ENCODE measurements around the gene ZNFX1. TPM values are rescaled to one million over a fixed set of nuclear protein-coding genes. Genes with fewer than 3 reads are reported as not detected.
A peak's percentile ranks its signal among the peaks of the same experiment; 100 is the strongest.
"Not testable (repeated sequence)": the region's sequence is repeated elsewhere in the genome, so short reads cannot be mapped to it uniquely, and the experiment has no call there.

Gene ZNFX1
- total RNA-seq, 2 experiments from 2014 or later: 42.5 to 45.3 TPM

DNA sequence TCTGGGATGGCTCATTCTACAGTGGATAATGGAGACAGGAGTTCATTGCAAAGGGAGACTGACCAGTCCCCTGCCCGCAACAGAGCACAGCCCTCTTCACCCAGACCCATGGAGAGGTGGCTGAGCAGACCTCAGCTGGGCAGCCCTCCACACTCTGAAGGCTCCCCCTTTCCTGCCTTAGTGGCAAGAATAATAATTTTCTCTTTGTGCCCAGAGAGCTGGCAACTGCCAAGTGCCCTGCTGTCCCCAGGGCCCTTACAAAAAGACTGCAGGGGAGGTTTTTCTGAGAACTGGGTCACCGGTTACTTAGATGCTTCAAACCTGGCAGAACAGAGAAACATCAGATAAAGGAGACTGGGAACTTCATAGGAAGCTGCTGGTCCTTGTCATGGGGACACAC, 35.4 kb upstream of the ZNFX1 start:
- Mint-ChIP-seq H3K27ac (no peak overlapping the region), H3K9me3 (peaks cover 8% of the 10 kb centered on the region), H3K36me3 (peaks cover 8% of the 10 kb centered on the region), H3K4me1 (ENCODE audit: low read depth) (peaks cover 28% of the 10 kb centered on the region), H3K4me3 (no peak overlapping the region), H3K27me3 (peaks cover 13% of the 10 kb centered on the region)
- CTCF ChIA-PET: no interaction called here
- POLR2A ChIA-PET: no interaction called here
- intact Hi-C loops (cut with micrococcal nuclease): no loop called here
- no peak for DNase-seq

DNA sequence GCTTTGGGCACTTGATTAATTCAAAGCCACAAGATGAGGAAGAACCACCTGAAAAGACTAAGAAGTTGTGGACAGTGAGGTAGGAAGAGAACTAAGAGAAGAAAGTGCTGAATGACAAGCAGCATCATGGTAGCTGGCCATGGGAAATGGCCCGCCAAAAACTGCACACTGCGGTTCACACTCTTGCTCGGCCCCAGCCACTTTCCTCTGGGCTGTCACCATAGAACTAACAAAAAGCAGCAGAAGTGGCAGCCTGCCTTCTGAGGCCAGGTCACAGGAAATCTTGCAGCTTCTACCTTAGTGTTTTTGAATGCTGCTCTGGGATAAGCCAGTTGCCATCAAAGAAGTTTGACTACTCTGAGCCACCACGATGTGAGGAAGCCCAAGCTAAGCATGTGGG, 34.8 kb upstream of the ZNFX1 start:
- H3K9me3 Mint-ChIP-seq: peaks cover 8% of the 10 kb centered on the region
- intact Hi-C loops (cut with micrococcal nuclease): no loop called here
- H3K27me3 Mint-ChIP-seq: peaks cover 11% of the 10 kb centered on the region
- H3K4me3 Mint-ChIP-seq: no peak overlapping the region
- H3K27ac Mint-ChIP-seq: no peak overlapping the region
- ChIA-PET POLR2A (no interaction called here), CTCF (no interaction called here)
- H3K4me1 Mint-ChIP-seq (ENCODE audit: low read depth): peaks cover 28% of the 10 kb centered on the region
- peaks cover 8% of the 10 kb centered on the region for H3K36me3 Mint-ChIP-seq
- no peak for DNase-seq

DNA sequence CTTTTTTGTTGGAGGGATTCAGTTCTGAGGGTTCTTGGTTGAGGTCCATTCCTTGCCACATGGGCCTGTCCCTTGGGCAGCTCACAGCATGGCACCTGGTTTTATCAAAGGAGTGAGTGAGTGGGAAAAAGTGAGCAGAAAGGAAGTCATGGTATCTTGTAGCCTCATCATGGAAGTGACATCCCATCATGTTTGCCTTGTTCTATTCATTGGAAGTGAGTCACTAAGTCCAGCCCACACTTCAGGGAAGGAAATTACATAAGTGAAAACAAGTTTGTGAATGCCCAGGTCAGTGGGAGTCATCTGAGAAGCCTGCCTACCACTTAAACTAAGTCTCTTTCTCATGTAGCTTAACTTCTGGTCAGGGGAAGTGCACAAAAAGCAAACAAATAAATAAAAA, 32.8 kb upstream of the ZNFX1 start:
- POLR2A ChIA-PET: interaction anchor here (1.4 to 1.6 kb wide), 2 partner anchors 30 to 283 kb away, joined by 4 to 5 read pairs; no protein-coding TSS in a partner anchor

DNA sequence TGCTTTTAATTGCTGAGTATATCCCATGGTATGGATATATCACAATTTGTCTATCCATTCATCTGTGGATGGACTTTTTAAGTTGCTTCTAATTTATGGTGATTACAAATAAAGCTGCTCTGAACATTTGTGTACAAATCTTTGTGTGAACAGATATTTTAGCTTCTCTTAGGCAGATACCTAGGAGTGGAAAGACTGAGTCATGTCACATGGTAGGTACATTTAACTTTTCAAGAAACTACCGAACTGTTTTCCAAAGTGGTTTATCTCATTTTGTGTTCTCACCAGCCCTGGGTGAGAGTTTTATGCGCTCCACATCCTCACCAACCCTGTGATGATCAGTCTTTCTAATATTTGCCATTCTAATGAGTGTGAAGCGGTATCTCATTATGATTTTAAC, 31.0 kb upstream of the ZNFX1 start:
- Mint-ChIP-seq H3K4me3 (no peak overlapping the region), H3K27ac (peak overlapping the region; percentile 25), H3K4me1 (ENCODE audit: low read depth) (peaks cover 34% of the 10 kb centered on the region), H3K27me3 (no peaks in the 10 kb centered on the region), H3K9me3 (peaks cover 8% of the 10 kb centered on the region), H3K36me3 (peaks cover 8% of the 10 kb centered on the region)
- no peak for DNase-seq
- POLR2A ChIA-PET: interaction anchor here (1.5 kb wide), 1 partner anchor 15 kb away, joined by 3 read pairs; no protein-coding TSS in a partner anchor
- CTCF ChIA-PET: interaction anchor here (1.6 kb wide), 1 partner anchor 13 kb away, joined by 3 read pairs; no protein-coding TSS in a partner anchor
- intact Hi-C loops (cut with micrococcal nuclease): no loop called here

More for the DNA sequence above, 32.8 kb upstream of the ZNFX1 start:
- intact Hi-C loops (cut with micrococcal nuclease): loop anchor here (1.0 kb wide), 2 partner anchors 32 to 284 kb away; partner anchors contain the start of gene ZNFX1
- CTCF ChIA-PET: interaction anchor here (0.9 to 1.9 kb wide), 4 partner anchors 10 to 173 kb away, joined by 3 to 6 read pairs (median 4); no protein-coding TSS in a partner anchor
- peaks cover 28% of the 10 kb centered on the region for H3K4me1 Mint-ChIP-seq (ENCODE audit: low read depth)
- DNase-seq: peak; percentile 34
- H3K36me3 Mint-ChIP-seq: peaks cover 8% of the 10 kb centered on the region
- H3K27ac Mint-ChIP-seq: peak overlapping the region; percentile 71
- peaks cover 8% of the 10 kb centered on the region for H3K9me3 Mint-ChIP-seq
- H3K4me3 Mint-ChIP-seq: no peak overlapping the region
- H3K27me3 Mint-ChIP-seq: no peaks in the 10 kb centered on the region

DNA sequence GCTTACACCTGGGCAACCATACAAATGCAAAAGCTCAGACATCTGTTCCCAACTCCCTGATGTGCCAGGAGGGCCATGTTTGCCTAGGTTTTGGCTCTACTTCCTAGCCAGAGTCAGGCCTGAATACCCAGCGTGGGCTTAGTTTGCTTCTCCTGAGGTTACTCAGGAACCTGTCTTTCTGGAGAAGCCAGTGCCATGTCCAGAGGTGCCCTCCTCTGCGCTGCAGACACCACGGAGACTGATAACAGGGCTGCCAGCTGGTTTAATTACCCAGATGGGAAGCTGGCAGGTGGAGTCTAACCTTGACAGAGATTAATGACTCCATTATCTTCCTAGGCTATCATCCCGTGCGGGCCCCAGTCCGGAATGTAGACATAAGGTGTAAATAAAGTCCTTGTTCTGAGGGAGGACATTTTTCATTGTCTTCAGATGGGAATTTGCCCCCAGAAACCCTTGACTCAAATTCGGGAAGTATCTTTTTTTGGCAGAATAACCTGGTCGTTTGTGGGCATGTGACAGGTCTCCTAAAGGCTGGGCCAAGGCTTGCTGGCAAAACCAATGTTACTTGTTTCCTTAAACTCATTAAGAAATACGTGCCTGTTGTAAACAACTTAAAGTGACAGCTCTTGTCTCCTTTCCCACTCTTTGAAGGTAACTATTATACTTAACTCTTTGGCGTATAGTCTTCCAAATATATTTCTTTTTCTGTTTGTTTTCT, 29.2 kb upstream of the ZNFX1 start:
- Mint-ChIP-seq H3K27me3 (no peaks in the 10 kb centered on the region), H3K4me1 (ENCODE audit: low read depth) (peaks cover 44% of the 10 kb centered on the region), H3K36me3 (peaks cover 8% of the 10 kb centered on the region), H3K27ac (no peak overlapping the region), H3K4me3 (no peak overlapping the region), H3K9me3 (peaks cover 8% of the 10 kb centered on the region)
- ChIA-PET POLR2A (no interaction called here), CTCF (no interaction called here)
- DNase-seq: no peak
- intact Hi-C loops (cut with micrococcal nuclease): no loop called here

DNA sequence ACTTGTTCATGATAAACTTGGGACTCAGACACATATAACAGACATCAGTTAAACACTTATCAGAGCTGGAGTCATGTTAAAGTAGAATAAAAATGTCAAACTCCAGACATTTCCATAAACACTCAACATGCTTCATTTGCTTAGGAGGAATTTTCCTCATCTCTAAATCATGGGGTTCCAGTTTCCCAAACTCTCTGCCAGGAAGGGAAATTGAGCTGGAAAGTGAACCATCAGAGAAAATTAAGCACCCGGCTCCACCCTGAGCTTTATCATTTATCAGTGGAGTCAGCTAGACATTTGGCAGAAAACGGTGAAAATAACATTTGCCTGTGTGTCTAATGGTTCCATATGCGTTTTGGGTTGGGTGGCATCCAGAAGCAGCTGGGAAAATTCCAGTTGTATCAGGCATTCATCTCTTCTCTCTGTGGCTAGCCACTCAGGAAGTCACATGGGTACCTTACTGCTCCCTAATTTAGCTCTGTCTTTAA, 25.3 kb upstream of the ZNFX1 start:
- CTCF ChIA-PET: interaction anchor here (0.6 to 1.0 kb wide), 3 partner anchors 17 to 304 kb away, joined by 3 to 4 read pairs (median 3); no protein-coding TSS in a partner anchor
- POLR2A ChIA-PET: interaction anchor here (1.3 to 1.8 kb wide), 2 partner anchors 15 to 20 kb away, joined by 7 read pairs; no protein-coding TSS in a partner anchor
- no peak overlapping the region for H3K27ac Mint-ChIP-seq
- H3K27me3 Mint-ChIP-seq: no peaks in the 10 kb centered on the region
- no peak for DNase-seq
- peaks cover 17% of the 10 kb centered on the region for H3K4me1 Mint-ChIP-seq (ENCODE audit: low read depth)
- H3K4me3 Mint-ChIP-seq: no peak overlapping the region
- intact Hi-C loops (cut with micrococcal nuclease): no loop called here
- no peaks in the 10 kb centered on the region for H3K9me3 Mint-ChIP-seq
- peaks cover 2% of the 10 kb centered on the region for H3K36me3 Mint-ChIP-seq

DNA sequence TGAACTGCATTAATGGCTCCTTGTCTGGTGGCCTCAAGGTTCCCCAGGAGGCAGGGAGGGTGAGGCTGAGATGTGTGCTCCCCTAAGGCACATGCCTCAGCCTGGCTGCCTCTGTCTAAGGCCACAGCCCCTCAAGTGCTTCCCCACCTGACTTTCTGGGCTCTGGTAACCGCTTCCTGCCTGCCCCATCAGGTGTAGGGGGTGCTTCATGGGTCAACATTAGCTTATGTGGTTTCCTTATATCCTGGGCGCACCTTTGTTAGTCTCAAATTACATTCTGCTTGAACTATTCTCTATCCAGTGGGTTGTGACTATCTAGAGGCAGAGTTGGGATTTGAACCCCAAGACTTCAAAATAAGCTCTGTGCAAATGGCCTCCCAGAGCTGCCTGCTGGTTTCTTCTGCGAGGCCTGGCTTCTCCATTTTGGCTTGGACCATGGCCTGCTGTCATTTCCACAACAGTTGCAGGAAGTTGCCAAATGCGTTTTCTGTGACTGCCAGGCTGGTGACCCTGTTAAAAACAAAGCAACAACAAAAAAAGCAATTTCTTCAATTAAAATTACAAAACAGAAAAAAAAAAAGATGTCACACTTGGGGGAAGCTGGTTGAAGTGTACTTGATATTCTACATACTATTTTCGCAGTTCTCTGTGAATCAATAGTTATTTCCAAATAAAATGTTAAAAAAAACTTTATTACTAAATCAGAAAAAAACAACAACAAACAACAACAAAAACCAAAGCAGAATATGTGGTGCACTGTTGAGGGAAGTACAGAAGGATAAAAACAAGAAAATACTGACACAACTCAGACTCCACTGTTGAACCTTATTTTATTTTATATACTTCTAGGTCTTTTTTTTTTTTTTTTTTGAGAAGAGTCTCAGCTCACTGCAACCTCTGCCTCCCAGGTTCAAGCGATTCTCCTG, 20.0 kb upstream of the ZNFX1 start:
- peaks cover 5% of the 10 kb centered on the region for H3K9me3 Mint-ChIP-seq

DNA sequence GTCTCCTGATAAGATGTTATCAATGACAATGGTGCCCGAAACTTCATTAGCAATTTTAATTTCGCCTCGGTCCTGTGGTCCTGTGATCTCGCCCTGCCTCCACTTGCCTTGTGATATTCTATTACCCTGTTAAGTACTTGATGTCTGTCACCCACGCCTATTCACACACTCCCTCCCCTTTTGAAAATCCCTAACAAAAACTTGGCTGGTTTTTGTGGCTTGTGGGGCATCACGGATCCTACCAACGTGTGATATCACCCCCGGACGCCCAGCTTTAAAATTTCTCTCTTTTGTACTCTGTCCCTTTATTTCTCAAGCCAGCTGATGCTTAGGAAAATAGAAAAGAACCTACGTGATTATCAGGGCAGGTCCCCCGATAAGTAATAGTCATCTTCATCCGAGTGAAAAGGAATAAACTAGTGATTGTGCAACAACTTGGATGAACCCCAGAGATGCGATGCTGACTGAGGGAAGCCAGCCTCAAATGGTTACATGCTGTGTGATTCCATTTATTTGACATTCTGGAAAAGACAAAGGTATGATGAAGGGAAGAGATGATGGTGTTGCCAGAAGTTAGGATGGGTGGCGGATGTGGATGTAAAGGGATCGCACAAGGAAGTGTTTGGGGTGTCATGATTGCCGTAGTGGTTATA, 16.3 kb upstream of the ZNFX1 start:
- H3K4me1 Mint-ChIP-seq (ENCODE audit: low read depth); POLR2A ChIA-PET; DNase-seq; H3K27ac Mint-ChIP-seq; H3K4me3 Mint-ChIP-seq; H3K9me3 Mint-ChIP-seq; intact Hi-C loops (cut with micrococcal nuclease); H3K27me3 Mint-ChIP-seq; CTCF ChIA-PET: not testable (repeated sequence)
- H3K36me3 Mint-ChIP-seq: peaks cover 51% of the 10 kb centered on the region

More for the DNA sequence above, 20.0 kb upstream of the ZNFX1 start:
- intact Hi-C loops (cut with micrococcal nuclease): no loop called here
- H3K27me3 Mint-ChIP-seq: no peaks in the 10 kb centered on the region
- DNase-seq: no peak
- peaks cover 23% of the 10 kb centered on the region for H3K36me3 Mint-ChIP-seq
- POLR2A ChIA-PET: no interaction called here
- no peak overlapping the region for H3K4me3 Mint-ChIP-seq
- peak overlapping the region; percentile 74 for H3K27ac Mint-ChIP-seq
- H3K4me1 Mint-ChIP-seq (ENCODE audit: low read depth): peaks cover 9% of the 10 kb centered on the region
- CTCF ChIA-PET: no interaction called here

DNA sequence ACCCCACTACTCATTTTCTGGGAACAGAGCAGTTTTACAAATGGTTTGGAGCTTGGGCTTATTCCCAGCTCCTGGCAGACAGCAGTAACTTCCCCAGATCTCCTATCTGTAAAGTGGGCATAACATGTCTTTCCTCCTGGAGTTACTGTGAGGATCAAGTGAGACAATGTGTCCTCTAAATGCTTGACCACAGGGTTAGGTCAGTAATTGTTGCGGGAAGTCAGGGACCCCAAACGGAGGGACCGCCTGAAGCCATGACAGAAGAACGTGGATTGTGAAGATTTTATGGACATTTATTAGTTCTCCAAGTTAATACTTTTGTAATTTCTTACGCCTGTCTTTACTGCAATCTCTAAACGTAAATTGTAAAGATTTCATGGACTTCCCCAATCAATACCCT, 15.3 kb upstream of the ZNFX1 start:
- H3K9me3 Mint-ChIP-seq: peaks cover 6% of the 10 kb centered on the region
- DNase-seq: no peak
- H3K27ac Mint-ChIP-seq: no peak overlapping the region
- H3K4me3 Mint-ChIP-seq: no peak overlapping the region
- no peaks in the 10 kb centered on the region for H3K27me3 Mint-ChIP-seq
- intact Hi-C loops (cut with micrococcal nuclease): no loop called here
- H3K36me3 Mint-ChIP-seq: peaks cover 61% of the 10 kb centered on the region
- CTCF ChIA-PET: no interaction called here
- peaks cover 8% of the 10 kb centered on the region for H3K4me1 Mint-ChIP-seq (ENCODE audit: low read depth)
- POLR2A ChIA-PET: interaction anchor here (4.2 kb wide), 1 partner anchor 13 kb away, joined by 21 read pairs; no protein-coding TSS in a partner anchor

DNA sequence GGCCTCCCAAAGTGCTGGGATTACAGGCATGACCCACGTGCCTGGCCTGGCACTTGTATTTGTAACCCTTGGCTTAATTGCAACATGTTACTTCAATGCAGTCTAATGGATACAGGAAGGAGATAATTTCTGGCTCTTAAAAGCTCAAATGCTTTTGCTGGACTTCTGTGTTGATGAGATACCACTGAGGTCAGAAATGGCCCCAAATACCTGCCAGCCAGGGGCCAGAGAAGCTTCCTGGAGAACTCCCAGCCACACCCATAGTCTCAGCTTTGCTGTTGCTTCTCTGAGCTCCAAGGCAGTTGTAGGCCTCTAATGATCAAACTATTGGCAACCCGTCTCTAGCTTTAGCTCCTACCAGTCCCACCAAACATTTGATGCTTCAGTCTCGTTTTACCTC, 14.2 kb upstream of the ZNFX1 start:
- no peak overlapping the region for H3K27ac Mint-ChIP-seq
- peaks cover 70% of the 10 kb centered on the region for H3K36me3 Mint-ChIP-seq
- DNase-seq: no peak
- no peak overlapping the region for H3K4me3 Mint-ChIP-seq
- CTCF ChIA-PET: interaction anchor here (1.0 kb wide), 1 partner anchor 9 kb away, joined by 3 read pairs; no protein-coding TSS in a partner anchor
- intact Hi-C loops (cut with micrococcal nuclease): no loop called here
- H3K9me3 Mint-ChIP-seq: peaks cover 9% of the 10 kb centered on the region
- no peaks in the 10 kb centered on the region for H3K27me3 Mint-ChIP-seq
- POLR2A ChIA-PET: interaction anchor here (1.4 to 4.2 kb wide), 2 partner anchors 11 to 15 kb away, joined by 5 to 21 read pairs; no protein-coding TSS in a partner anchor
- H3K4me1 Mint-ChIP-seq (ENCODE audit: low read depth): peaks cover 12% of the 10 kb centered on the region

DNA sequence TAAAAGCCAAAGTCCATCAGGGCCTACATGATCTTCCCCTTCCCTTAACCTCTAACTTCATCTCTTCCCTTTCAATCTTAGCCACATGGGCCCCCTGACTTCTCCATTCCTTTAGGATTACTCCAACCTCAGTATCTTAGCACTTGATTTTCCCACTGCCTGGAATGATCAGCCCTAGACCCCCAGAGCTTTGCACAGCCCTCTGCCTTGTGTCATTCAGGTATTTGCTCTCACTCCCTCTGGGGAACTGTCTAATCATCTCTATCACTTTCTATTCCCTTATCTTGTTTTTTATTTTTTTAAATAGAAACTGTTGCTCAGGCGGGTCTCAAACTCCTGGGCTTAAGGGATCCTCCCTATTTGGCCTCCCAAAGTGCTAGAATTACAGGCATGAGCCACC, 13.3 kb upstream of the ZNFX1 start:
- peaks cover 17% of the 10 kb centered on the region for H3K9me3 Mint-ChIP-seq
- peaks cover 73% of the 10 kb centered on the region for H3K36me3 Mint-ChIP-seq
- ChIA-PET POLR2A (interaction anchor here (1.4 to 4.2 kb wide), 2 partner anchors 11 to 15 kb away, joined by 5 to 21 read pairs; no protein-coding TSS in a partner anchor), CTCF (interaction anchor here (1.0 kb wide), 1 partner anchor 10 kb away, joined by 3 read pairs; no protein-coding TSS in a partner anchor)
- H3K4me3 Mint-ChIP-seq: no peak overlapping the region
- H3K4me1 Mint-ChIP-seq (ENCODE audit: low read depth): peaks cover 20% of the 10 kb centered on the region
- H3K27ac Mint-ChIP-seq: peak overlapping the region; percentile 40
- H3K27me3 Mint-ChIP-seq: no peaks in the 10 kb centered on the region
- DNase-seq: no peak
- intact Hi-C loops (cut with micrococcal nuclease): no loop called here

Data from activated CD4-positive, alpha-beta memory T cell treated with anti-CD3 and anti-CD28 coated beads for 36 hours (primary cell).